Measurements from ENCODE around the gene ANTXR1. TPM values are rescaled to one million over a fixed set of nuclear protein-coding genes. Genes with fewer than 3 reads are reported as not detected.

ANTXR1 gene
- total and polyA plus RNA-seq, 11 donors, result 5.8 to 75.2 (median 23.3) TPM

- Histone ChIP-seq H3K27me3 (peaks cover 0 to 6% (median 0%) of the 10 kb centered on the region in 9 donors), H3K36me3 (no peaks in the 10 kb centered on the region), H3K9me3 (no peaks in the 10 kb centered on the region), H3K4me3 (no peak overlapping the region), H3K27ac (no peak overlapping the region), H3K4me1 (peaks cover 0 to under 1% (median 0%) of the 10 kb centered on the region in 12 donors)
- DNase-seq, result no peak
- intact Hi-C loops (cut with DNase I), result no loop called here
- WGBS, 4 donors, result 82 to 89% (median 85%) methylated on average over 8 of the region's 8 CpGs
- ATAC-seq, result no peak
- TF ChIP-seq CTCF (IDR thresholded peaks at IDR 0.05) (no peak), POLR2A (IDR thresholded peaks at IDR 0.05) (no peak)
Observed at GRCh38 chr2:68969736-68970490, 43.1 kb upstream of the ANTXR1 start.

- intact Hi-C loops (cut with DNase I), result no loop called here
- Histone ChIP-seq H3K4me3 (no peak overlapping the region), H3K9me3 (no peaks in the 10 kb centered on the region), H3K27me3 (peaks cover 0 to 9% (median 0%) of the 10 kb centered on the region in 9 donors), H3K4me1 (peaks cover 0 to 5% (median 0%) of the 10 kb centered on the region in 12 donors), H3K27ac (no peak overlapping the region), H3K36me3 (no peaks in the 10 kb centered on the region)
- no peak for TF ChIP-seq CTCF (IDR thresholded peaks at IDR 0.05)
- TF ChIP-seq POLR2A (IDR thresholded peaks at IDR 0.05), result no peak
- ATAC-seq, result no peak
- 68 to 79% (median 75%) methylated on average over 8 of the region's 8 CpGs for WGBS, 4 donors
- DNase-seq, result no peak
Observed at GRCh38 chr2:68970566-68971265, 42.3 kb upstream of the ANTXR1 start.

- intact Hi-C loops (cut with DNase I), result no loop called here
Observed at GRCh38 chr2:68971591-68972231, 41.3 kb upstream of the ANTXR1 start.

More at GRCh38 chr2:68971591-68972231, 41.3 kb upstream of the ANTXR1 start:
- H3K4me3 ChIP-seq, result no peak overlapping the region
- H3K4me1 ChIP-seq, result peaks cover 0 to 5% (median 0%) of the 10 kb centered on the region in 12 donors
- peaks cover 0 to 10% (median 0%) of the 10 kb centered on the region in 9 donors for H3K27me3 ChIP-seq
- no peaks in the 10 kb centered on the region for H3K9me3 ChIP-seq
- ATAC-seq (no peak), DNase-seq (no peak)
- no peak overlapping the region for H3K27ac ChIP-seq
- 55 to 67% (median 66%) methylated on average over 4 to 5 of the region's 5 CpGs for WGBS, 4 donors
- TF ChIP-seq POLR2A (IDR thresholded peaks at IDR 0.05) (no peak), CTCF (IDR thresholded peaks at IDR 0.05) (no peak)
- H3K36me3 ChIP-seq, result no peaks in the 10 kb centered on the region
